ENCODE measurements around the gene EEFSEC. TPM values are rescaled to one million over a fixed set of nuclear protein-coding genes. Genes with fewer than 3 reads are reported as not detected.

The EEFSEC gene
- polyA plus RNA-seq, 1 experiment: 6.8 TPM

DNA sequence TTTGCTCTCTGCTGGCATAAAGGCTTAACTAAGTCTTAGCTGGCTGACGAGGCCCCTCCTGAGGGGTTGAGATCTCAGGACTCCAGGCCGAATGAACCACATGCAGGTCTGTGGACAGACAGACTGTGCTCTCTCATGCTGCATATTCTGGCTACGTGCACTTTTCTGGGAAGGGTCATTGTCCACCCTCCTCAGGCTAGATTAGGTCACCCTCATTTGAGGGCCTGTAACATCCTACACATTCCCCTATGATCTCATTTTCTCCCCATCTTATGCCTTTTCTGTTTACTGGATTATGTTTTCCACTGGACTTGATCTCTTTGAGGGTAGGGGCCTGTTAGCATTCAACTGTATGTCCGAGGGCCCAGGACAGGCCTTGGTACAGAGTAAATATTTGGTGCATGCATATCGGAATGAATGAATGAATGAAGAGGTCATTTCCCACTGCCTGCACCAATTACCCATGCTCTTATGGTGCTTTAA is 13.7 kb downstream of the EEFSEC start:
- Histone ChIP-seq H3K9me3 (ENCODE audit: control insufficient read depth, insufficient read depth, low read length) (no peaks in the 10 kb centered on the region), H3K27ac (ENCODE audit: low read depth, low read length) (no peak overlapping the region), H3K27me3 (ENCODE audit: control insufficient read depth, insufficient read depth, low read length) (no peaks in the 10 kb centered on the region), H3K4me3 (ENCODE audit: low read depth, low read length) (no peak overlapping the region)
- TF ChIP-seq, protein P1, sequence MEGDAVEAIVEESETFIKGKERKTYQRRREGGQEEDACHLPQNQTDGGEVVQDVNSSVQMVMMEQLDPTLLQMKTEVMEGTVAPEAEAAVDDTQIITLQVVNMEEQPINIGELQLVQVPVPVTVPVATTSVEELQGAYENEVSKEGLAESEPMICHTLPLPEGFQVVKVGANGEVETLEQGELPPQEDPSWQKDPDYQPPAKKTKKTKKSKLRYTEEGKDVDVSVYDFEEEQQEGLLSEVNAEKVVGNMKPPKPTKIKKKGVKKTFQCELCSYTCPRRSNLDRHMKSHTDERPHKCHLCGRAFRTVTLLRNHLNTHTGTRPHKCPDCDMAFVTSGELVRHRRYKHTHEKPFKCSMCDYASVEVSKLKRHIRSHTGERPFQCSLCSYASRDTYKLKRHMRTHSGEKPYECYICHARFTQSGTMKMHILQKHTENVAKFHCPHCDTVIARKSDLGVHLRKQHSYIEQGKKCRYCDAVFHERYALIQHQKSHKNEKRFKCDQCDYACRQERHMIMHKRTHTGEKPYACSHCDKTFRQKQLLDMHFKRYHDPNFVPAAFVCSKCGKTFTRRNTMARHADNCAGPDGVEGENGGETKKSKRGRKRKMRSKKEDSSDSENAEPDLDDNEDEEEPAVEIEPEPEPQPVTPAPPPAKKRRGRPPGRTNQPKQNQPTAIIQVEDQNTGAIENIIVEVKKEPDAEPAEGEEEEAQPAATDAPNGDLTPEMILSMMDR (IDR thresholded peaks at IDR 0.05; ENCODE audit: low read depth, low read length): no peak
- POLR2A ChIA-PET: no interaction called here
- CTCF ChIA-PET: interaction anchor here (1.7 kb wide), 1 partner anchor 155 kb away, joined by 5 read pairs; no protein-coding TSS in a partner anchor
- no peak for DNase-seq (ENCODE audit: low read depth, low spot score)

DNA sequence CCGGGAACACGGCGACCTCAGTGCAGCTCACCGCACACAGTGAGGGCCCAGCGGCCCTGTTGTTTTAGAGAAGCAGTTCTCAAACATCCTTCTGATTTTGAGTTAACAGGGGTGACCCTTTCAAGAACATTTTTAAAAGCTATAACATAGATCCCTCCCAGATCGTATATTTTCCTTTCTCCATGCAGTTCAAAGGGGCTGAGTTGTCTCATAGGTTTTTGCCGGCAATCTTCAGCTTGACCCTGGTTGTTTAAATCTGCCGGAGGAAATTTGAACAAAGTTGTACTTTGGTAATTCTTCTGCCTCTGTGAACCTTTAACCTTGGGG is 14.3 kb downstream of the EEFSEC start:
- POLR2A ChIA-PET: no interaction called here
- Histone ChIP-seq H3K27me3 (ENCODE audit: control insufficient read depth, insufficient read depth, low read length) (no peaks in the 10 kb centered on the region), H3K27ac (ENCODE audit: low read depth, low read length) (no peak overlapping the region), H3K9me3 (ENCODE audit: control insufficient read depth, insufficient read depth, low read length) (no peaks in the 10 kb centered on the region), H3K4me3 (ENCODE audit: low read depth, low read length) (no peak overlapping the region)
- no peak for DNase-seq (ENCODE audit: low read depth, low spot score)
- TF ChIP-seq, protein P1 (IDR thresholded peaks at IDR 0.05; ENCODE audit: low read depth, low read length): no peak
- CTCF ChIA-PET: interaction anchor here (1.7 kb wide), 1 partner anchor 154 kb away, joined by 5 read pairs; no protein-coding TSS in a partner anchor

DNA sequence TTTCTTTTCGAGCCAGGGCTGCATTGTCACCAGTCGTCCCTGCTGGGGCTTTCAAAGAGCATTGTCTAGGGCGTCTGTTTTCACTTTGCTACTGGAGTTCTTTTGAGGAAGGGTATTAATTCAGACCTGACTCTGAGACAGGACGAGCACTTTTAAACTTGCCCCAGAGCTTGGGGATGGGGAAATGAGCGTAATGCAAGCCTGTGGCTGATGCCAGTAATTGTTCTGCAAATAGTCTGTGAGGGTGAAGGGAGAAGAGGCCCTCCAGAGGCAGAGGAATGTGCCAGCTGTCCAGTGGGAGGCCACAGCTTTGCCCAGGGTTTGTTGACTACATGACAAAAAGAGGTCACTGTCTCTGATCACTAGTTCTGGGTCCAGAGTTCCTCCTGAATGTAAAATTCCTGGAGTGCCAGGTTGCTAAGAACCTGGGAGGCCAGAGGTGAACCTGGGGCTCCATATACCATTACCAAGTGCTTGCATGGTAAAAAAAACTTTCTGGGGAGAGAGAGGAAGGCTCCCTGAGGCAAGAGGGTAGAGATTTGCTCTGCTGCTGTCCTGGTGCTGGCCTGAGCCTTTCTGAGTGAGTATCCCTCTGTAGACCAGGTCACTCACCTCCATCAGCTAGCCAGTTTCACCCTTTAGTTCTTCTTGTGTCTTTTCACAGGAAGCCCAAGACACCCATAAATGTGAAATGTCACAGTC is 14.8 kb downstream of the EEFSEC start:
- CTCF ChIA-PET: interaction anchor here (1.5 to 1.7 kb wide), 2 partner anchors 154 to 329 kb away, joined by 5 read pairs; no protein-coding TSS in a partner anchor
- Histone ChIP-seq H3K4me3 (ENCODE audit: low read depth, low read length) (no peak overlapping the region), H3K27me3 (ENCODE audit: control insufficient read depth, insufficient read depth, low read length) (no peaks in the 10 kb centered on the region), H3K27ac (ENCODE audit: low read depth, low read length) (no peak overlapping the region), H3K9me3 (ENCODE audit: control insufficient read depth, insufficient read depth, low read length) (no peaks in the 10 kb centered on the region)
- no peak for DNase-seq (ENCODE audit: low read depth, low spot score)
- POLR2A ChIA-PET: no interaction called here
- TF ChIP-seq, protein P1 (IDR thresholded peaks at IDR 0.05; ENCODE audit: low read depth, low read length): no peak

DNA sequence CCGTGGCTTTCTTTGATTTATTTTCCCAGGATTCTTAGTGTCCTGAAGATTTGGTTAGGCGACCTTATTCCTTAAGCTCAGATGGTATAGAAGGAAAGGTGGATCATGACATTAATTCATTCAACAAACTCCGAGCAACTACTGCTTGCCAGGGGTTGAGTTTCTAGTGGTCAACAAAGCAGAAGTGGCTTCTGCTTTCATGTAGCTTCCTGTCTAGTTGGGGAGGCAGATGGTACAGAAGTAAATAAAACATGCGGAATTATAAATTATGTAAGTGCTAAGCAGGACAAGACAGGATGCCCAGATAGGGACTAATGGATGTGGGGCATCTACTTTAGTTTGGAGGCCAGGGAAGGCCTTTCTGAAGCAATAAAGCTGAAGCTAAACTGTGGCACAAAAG is 15.6 kb downstream of the EEFSEC start:
- Histone ChIP-seq H3K4me3 (ENCODE audit: low read depth, low read length) (no peak overlapping the region), H3K9me3 (ENCODE audit: control insufficient read depth, insufficient read depth, low read length) (no peaks in the 10 kb centered on the region), H3K27ac (ENCODE audit: low read depth, low read length) (no peak overlapping the region), H3K27me3 (ENCODE audit: control insufficient read depth, insufficient read depth, low read length) (no peaks in the 10 kb centered on the region)
- ChIA-PET CTCF (interaction anchor here (1.5 to 2.3 kb wide), 2 partner anchors 74 to 329 kb away, joined by 5 to 8 read pairs; no protein-coding TSS in a partner anchor), POLR2A (no interaction called here)
- TF ChIP-seq, protein P1 (IDR thresholded peaks at IDR 0.05; ENCODE audit: low read depth, low read length): no peak
- DNase-seq (ENCODE audit: low read depth, low spot score): no peak

DNA sequence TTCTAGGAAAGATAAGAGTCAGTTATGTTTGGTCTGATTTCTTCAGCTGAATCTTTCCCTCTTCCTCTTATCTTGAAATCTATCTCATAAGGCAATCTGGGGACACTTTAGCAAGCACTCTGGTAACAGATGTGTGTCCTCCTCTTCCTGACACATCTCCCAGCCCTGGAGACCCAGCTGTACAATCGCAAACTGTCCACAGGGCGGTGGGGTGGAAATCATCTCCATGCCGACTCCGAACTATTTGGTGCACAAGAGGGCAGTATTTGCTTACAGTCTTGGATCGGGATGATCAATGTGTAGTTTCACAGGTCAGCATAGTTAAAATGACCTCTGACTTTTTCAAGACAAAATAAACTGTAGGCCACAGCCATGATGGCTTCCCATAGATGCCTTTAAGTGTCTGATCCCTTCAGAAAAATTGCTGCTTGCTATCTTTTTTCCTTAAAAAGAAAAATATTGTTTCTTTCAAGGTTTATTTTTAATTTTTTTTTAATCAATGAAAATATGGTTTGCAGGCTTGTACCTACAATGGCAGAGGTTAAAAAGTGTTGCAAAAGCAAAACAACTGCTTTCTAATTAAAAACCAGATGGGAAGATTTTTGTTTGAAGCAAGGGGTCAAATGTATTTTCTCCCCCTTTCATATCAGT is 17.7 kb downstream of the EEFSEC start:
- POLR2A ChIA-PET: interaction anchor here (0.6 to 0.7 kb wide), 2 partner anchors 108 to 313 kb away, joined by 3 to 5 read pairs; no protein-coding TSS in a partner anchor
- no peaks in the 10 kb centered on the region for H3K9me3 ChIP-seq (ENCODE audit: control insufficient read depth, insufficient read depth, low read length)
- H3K4me3 ChIP-seq (ENCODE audit: low read depth, low read length): no peak overlapping the region
- TF ChIP-seq, protein P1 (IDR thresholded peaks at IDR 0.05; ENCODE audit: low read depth, low read length): peak; percentile 98
- DNase-seq (ENCODE audit: low read depth, low spot score): peak; percentile 67
- no peak overlapping the region for H3K27ac ChIP-seq (ENCODE audit: low read depth, low read length)
- CTCF ChIA-PET: interaction anchor here (0.7 to 2.7 kb wide), 30 partner anchors 8 to 437 kb away, joined by 3 to 22 read pairs (median 4); no protein-coding TSS in a partner anchor
- H3K27me3 ChIP-seq (ENCODE audit: control insufficient read depth, insufficient read depth, low read length): no peaks in the 10 kb centered on the region

All from AG04450 (cell line).